SIG-M5 treated with dmso at 0.1 percent for 504 hours (cell line): ENCODE results near the gene ACSM6.
A peak's percentile ranks its signal among the peaks of the same experiment; 100 is the strongest.
"Not testable (repeated sequence)": the region's sequence is repeated elsewhere in the genome, so short reads cannot be mapped to it uniquely, and the experiment has no call there.

Source experiments
- DNase-seq: peaks from one replicate; lab custom pipeline; 2025; ENCODE audit not compliant: unreplicated experiment; lab: John Stamatoyannopoulos, UW

ACSM6 gene

DNA sequence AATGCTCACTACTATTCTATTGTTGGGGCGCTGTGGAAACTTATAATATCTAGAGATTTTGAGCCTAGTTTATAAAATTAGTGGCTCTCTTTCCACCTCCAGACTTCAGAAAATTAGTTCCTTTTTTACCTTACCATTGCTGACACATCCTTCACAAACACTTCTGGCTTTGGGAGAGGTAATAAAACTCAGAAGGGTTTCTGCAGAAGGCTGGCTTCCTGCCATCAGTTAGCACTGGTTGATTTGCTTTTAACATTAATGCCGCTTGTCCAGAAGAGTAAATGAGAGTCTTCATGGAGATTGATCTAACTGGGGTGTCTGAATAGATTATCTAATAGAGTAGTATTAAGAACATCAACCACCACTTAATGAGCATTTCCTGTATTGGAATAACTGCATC is 20.3 kb downstream of the ACSM6 start:
- DNase-seq, result no peak

- no peak for DNase-seq
Measured at GRCh38 chr10:95214793-95215192, 20.8 kb downstream of the ACSM6 start.

- DNase-seq, result no peak
Measured at GRCh38 chr10:95217476-95217875, 23.4 kb downstream of the ACSM6 start.

- no peak for DNase-seq
Measured at GRCh38 chr10:95220539-95220938, 26.5 kb downstream of the ACSM6 start.

- no peak for DNase-seq
Measured at GRCh38 chr10:95221124-95221523, 27.1 kb downstream of the ACSM6 start.

- no peak for DNase-seq
Measured at GRCh38 chr10:95225136-95225535, 31.1 kb downstream of the ACSM6 start.

DNA sequence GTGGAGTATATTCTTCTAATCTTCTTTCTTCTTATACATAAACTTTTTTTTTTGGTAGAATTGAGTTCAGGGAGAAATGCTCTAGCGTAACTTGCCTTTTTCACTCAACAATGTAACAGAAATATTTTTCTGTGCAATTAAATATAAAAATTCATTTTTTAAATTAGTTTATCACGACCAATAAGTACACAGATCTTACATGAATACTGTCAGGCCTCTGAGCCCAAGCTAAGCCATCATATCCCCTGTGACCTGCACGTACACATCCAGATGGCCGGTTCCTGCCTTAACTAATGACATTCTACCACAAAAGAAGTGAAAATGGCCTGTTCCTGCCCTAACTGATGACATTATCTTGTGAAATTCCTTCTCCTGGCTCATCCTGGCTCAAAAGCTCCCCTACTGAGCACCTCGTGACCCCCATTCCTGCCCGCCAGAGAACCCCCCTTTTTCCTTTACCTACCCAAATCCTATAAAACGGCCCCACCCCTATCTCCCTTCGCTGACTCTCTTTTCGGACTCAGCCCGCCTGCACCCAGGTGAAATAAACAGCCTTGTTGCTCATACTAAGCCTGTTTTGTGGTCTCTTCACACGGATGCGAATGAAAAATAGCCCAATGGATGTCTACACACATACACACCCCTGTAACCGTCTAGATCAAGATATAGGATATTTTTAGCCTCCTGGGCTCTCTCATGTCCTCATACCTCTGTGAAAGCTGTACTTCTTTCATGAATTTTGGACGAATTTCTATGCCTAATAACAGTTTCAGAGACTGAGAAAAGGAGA is 35.1 kb downstream of the ACSM6 start:
- not testable (repeated sequence) for DNase-seq

DNA sequence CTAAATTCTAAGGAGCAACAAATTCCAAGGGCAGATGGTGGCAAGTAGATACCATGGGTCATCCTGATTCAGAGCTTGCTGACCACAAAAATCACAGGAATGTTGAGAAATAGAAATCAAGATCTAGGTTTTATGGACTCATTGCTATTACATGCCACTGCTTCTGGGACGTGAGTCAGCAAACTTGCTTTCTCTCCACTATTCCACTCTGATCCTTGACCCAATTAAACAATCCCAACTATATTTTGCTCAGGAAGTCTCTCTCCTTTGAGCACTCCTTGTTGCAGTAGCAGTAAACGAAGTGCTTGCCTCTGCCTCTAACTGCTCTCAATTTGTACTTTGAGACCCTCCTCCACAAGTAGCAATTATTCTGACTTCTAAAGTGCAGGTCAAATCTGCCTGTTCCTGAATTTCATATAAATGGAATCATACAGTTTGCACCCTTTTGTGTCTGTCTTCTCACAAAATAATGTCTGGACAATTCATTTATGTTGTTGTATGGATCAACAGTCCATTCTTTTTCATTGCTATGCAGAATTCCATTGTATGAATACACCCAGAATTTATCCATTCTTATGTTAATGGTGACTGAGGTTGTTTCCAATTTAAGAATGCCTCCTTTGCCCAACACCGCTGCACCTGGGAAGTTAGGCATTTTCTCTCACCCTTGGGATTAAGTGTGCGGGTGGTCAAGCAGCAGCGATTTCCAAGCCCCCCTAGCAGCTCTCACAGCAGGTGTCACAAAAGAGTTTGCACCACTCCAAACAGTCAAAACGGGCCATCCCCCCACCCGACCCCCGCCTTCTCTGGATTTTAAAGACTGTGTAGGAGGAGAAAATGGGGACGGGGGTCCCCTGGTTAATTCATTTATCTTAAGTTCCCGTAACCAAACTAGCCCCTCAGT is 35.9 kb downstream of the ACSM6 start:
- peak; percentile 3 for DNase-seq

- not testable (repeated sequence) for DNase-seq
Measured at GRCh38 chr10:95230677-95231586, 36.9 kb downstream of the ACSM6 start.

DNA sequence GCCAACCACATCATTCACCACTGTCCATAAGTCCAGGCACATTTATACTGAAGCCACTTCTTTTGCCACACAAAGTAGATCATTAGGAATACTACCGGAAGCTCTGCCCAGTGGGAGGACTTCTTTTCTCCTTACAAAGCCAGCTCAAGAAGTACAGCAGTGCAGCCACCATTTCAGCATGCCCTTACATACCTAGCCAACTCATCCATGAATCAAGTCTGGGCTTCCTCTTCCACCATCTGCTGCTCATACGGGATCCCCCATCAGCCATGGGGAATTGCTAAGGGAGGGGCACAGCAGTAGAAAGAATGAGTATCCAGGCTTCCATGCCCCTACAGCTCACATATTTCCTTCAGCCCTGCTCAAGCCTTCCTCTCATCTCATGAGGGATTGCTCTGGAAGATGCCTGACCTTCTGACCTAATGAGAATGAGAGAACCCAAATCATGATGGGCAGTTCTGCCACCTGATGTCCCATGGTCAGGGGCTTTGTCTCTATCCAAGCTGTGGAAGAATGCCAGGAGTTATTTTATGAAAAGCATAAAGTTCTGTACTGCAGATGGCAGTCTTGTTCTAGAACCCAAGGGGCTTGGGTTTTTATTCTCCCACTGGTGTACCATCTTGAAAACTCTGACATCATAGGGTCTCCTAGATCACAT is 39.5 kb downstream of the ACSM6 start:
- no peak for DNase-seq

DNA sequence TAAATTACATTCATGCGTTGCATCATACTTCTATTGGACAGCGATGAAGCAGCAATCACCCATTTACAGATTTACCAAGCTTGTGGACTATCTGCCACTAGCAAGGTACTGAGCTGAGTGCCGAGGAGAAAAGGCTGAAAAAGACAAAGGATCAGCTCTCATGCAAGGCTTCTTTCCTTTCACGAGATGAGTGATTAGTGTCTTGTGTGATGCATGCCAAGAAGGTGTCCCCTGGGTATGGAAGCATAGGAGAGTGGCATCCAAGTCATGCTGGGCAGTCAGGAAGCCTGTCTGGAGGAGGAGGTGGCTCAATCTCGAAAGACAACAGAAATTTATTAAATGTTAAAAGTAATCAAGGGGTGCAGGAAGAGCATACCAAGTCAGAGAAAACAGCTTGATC is 40.9 kb downstream of the ACSM6 start:
- DNase-seq, result no peak

DNA sequence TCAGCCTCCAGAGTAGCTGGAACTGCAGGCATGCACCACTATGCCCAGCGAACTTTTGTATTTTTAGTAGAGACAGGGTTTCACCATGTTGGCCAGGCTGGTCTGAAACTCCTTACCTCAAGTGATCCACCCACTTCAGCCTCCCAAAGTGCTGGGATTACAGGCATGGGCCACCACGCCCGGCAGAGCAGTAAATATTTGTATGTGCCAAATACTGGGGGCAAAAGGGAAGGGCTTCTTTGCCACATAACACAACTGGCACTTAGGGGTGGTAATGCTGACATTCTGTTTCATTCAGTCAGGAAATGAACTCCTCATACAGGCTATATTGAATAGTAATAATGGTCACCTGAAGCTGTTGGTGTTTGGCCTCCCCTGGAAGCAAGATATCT is 41.6 kb downstream of the ACSM6 start:
- DNase-seq, result no peak

- DNase-seq, result no peak
Measured at GRCh38 chr10:95236068-95236903, 42.2 kb downstream of the ACSM6 start.

GRCh38 chr10:95237376-95238170 is 43.5 kb downstream of the ACSM6 start:
- DNase-seq, result no peak

DNA sequence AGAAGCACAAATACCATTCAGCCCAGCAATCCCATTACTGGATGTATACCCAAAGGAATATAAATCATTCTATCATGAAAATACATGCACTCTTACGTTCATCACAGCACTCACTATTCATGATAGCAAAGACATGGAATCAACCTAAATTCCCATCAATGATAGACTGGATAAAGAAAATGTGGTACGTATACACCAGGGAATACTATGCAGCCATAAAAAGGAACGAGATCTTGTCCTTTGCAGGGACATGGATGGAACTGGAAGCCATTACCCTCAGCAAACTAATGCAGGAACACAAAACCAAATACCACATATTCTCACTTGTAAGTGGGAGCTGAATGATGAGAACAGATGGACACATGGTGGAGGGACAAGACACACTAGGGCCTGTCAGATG is 46.1 kb downstream of the ACSM6 start:
- not testable (repeated sequence) for DNase-seq

DNA sequence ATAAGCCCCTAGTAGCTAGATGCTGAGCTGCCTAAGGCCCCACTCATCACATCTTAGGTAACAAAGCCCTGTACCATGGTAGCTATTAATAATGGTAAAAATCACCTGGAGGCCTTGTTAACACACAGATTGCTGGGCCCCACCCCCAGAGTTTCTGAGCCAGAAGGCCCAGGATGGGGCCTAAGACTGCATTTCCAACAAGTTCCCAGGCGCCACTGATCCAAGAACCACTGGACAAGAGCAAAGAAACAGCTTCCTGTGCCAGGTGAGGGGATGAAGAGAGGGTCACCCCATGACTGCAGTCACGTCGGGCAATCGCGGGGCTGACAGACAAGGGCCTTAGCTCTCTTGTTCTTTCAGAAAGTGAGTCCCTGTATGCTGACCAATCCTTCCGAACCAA is 46.8 kb downstream of the ACSM6 start:
- no peak for DNase-seq

GRCh38 chr10:95241533-95241932 is 47.5 kb downstream of the ACSM6 start:
- DNase-seq, result no peak

DNA sequence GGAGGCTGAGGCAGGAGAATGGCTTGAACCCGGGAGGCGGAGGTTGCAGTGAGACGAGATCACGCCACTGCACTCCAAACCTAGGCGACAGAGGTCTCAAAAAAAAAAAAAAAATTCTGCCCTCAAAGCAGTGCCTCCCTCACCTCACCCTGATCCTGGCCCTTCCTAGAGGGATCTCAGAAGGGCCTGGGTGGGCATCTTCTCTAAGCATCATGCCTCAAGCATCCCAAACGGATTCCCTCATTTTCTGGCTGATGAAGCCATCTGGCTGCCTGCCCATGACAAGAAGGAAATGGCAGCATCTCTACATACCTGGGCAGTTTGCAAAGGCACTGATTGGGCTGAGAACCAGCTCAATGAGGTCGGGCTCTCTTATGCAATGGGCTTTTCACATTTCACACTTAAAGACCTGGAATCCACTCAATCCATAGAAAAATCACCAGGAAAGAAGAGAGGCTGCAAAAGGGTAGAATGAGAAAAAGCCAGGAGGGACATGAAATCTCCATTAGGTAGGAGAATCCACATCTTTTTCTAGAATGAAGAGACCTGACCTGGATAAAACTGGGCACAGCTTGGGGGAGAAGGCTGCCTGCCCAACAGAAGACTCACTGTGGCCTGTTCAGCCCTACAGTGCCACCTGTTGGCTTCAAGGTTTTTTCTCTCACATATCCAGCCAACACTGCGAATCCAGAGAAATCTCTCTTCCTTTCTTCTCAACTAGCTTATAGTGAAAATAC is 48.7 kb downstream of the ACSM6 start:
- DNase-seq, result peak; percentile 17
